K562 (cell line): ENCODE data around the gene WDR72. TPM values are rescaled to one million over a fixed set of nuclear protein-coding genes. Genes with fewer than 3 reads are reported as not detected.

Source experiments
- ATAC-seq: fragments of 200-7000 bp; cut with Tn5 transposase; 3 replicates; pipeline ENCODE4 v1.9.1; 2020; ENCODE audit warnings: moderate library complexity
- BruUV-seq: library from RNA; stranded (reverse); fragments of 400-500 nt; replicated peaks from 2 replicates; lab custom pipeline; 2021; lab: Mats Ljungman, UMichigan
- CTCF ChIA-PET: fragments of 300-600 bp; formaldehyde crosslinking; extraction: SDS; loops from one replicate; lab custom pipeline; 2021; ENCODE audit warnings: low intra/inter-chr PET ratio; lab: Yijun Ruan, JAX
- POLR2A ChIA-PET: fragments of 300-600, 350-650 bp; sonication (Branson Sonifier 250); formaldehyde crosslinking; extraction: SDS; loops from one replicate; lab custom pipeline; 2021; ENCODE audit warnings: antibody characterized with exemption, inconsistent platforms; lab: Yijun Ruan, JAX
- DNase-seq, 4 experiments: peaks; one replicate each; pipeline versions ENCODE4 v3.0.0 to v3.0.0-alpha.2; 2011 to 2018; ENCODE audit warnings: low spot score in 3 of 4, mixed read lengths in 3 of 4; ENCODE audit errors: extremely low read depth in 1 of 4
- FAIRE-seq: peaks from 2 replicates; lab custom pipeline; 2011; peaks lifted over from hg19 to GRCh38; lab: Jason Lieb, UNC
- H2AFZ ChIP-seq: 2 replicates; pipeline ENCODE4 v1.6.0; 2011; ENCODE audit warnings: low read depth, low read length, control low read depth, inconsistent platforms
- H3K27ac ChIP-seq: fragments of 200-600 bp; 3 replicates; pipeline ENCODE4 v1.8.0; 2011; ENCODE audit warnings: low read depth, mild to moderate bottlenecking, control low read depth, inconsistent platforms, low read length, moderate library complexity, mixed read lengths; ENCODE audit errors: extremely low read depth
- H3K27me3 ChIP-seq, 2 experiments: fragments of 300-600 bp in 1 of 2; 2 replicates in 1 of 2; 3 replicates in 1 of 2; pipeline versions ENCODE4 v1.6.0 to v1.8.0; 2011; ENCODE audit warnings: inconsistent platforms in 2 of 2, low read length in 2 of 2, mild to moderate bottlenecking in 1 of 2, mixed read lengths in 1 of 2, moderate library complexity in 1 of 2; ENCODE audit not compliant: control insufficient read depth in 2 of 2, insufficient read depth in 2 of 2
- H3K36me3 ChIP-seq: fragments of 300-600 bp; 3 replicates; pipeline ENCODE4 v1.8.0; 2011; ENCODE audit warnings: mild to moderate bottlenecking, low read length, inconsistent platforms; ENCODE audit not compliant: control insufficient read depth, insufficient read depth
- H3K4me1 ChIP-seq, 2 experiments: fragments of 200-600 bp in 1 of 2; replicated peaks in 1 of 2; 2 replicates in 1 of 2; 3 replicates in 1 of 2; pipeline versions ENCODE4 v1.5.1 to v1.8.0; 2011; ENCODE audit warnings: inconsistent platforms in 2 of 2, low read length in 2 of 2, mild to moderate bottlenecking in 1 of 2, mixed read lengths in 1 of 2, moderate library complexity in 1 of 2; ENCODE audit not compliant: control insufficient read depth in 2 of 2, insufficient read depth in 2 of 2
- H3K4me2 ChIP-seq: 2 replicates; pipeline ENCODE4 v1.6.1; 2011; ENCODE audit warnings: low read length, control low read depth, inconsistent platforms, mixed read lengths; ENCODE audit not compliant: insufficient read depth
- H3K4me3 ChIP-seq: fragments of 200-600 bp; sonication (generic), shearing (Covaris generic); 2 replicates; pipeline ENCODE4 v1.5.1; 2016; ENCODE audit warnings: control low read depth, inconsistent platforms
- H3K79me2 ChIP-seq: fragments of 200-600 bp; 3 replicates; pipeline ENCODE4 v1.8.0; 2011; ENCODE audit warnings: low read length, inconsistent platforms; ENCODE audit not compliant: control insufficient read depth, insufficient read depth
- H3K9ac ChIP-seq, 2 experiments: 2 replicates each; pipeline versions ENCODE4 v1.6.0 to v1.6.1; 2011; ENCODE audit warnings: low read depth in 2 of 2, low read length in 2 of 2, control low read depth in 1 of 2, inconsistent platforms in 1 of 2, mild to moderate bottlenecking in 1 of 2, mixed read lengths in 1 of 2; ENCODE audit not compliant: insufficient read depth in 1 of 2
- H3K9me1 ChIP-seq: one replicate; pipeline ENCODE4 v1.6.0; 2011; ENCODE audit warnings: inconsistent platforms, mild to moderate bottlenecking, low read length, moderate library complexity; ENCODE audit not compliant: control insufficient read depth, insufficient read depth
- H3K9me3 ChIP-seq: replicated peaks from 2 replicates; pipeline ENCODE4 v1.5.1; 2011; ENCODE audit warnings: low read depth, low read length, inconsistent platforms; ENCODE audit not compliant: control insufficient read depth, insufficient read depth
- H4K20me1 ChIP-seq: replicated peaks from 2 replicates; pipeline ENCODE4 v1.6.1; 2011; ENCODE audit warnings: low read length, inconsistent platforms, mixed read lengths; ENCODE audit not compliant: control insufficient read depth, insufficient read depth
- ETV5 ChIP-seq: sonication (generic); formaldehyde crosslinking; IDR thresholded peaks from 2 replicates; pipeline ENCODE4 v1.4.0; 2020; ENCODE audit warnings: low read depth, mild to moderate bottlenecking, missing genetic modification reagents
- GABPB2 ChIP-seq: fragments of 250-450 bp; sonication (Bioruptor Pico); conservative IDR thresholded peaks from 2 replicates; pipeline ENCODE4 v1.5.1; 2021; ENCODE audit warnings: mild to moderate bottlenecking
- KHSRP ChIP-seq: fragments of 450-650 bp; IDR thresholded peaks from 2 replicates; pipeline ENCODE4 v1.6.1; 2017
- NCOR1 ChIP-seq: fragments of 450-650 bp; IDR thresholded peaks from 2 replicates; pipeline ENCODE4 v1.6.1; 2016; ENCODE audit warnings: mild to moderate bottlenecking, moderate library complexity
- POLR2H ChIP-seq: IDR thresholded peaks from 2 replicates; pipeline ENCODE4 v1.6.1; 2016; ENCODE audit warnings: missing genetic modification characterization, low read depth, mild to moderate bottlenecking, control low read depth, missing compliant biosample characterization, moderate library complexity
- PTBP1 ChIP-seq: fragments of 200-400 bp; formaldehyde crosslinking; IDR thresholded peaks from 2 replicates; pipeline ENCODE4 v1.6.1; 2017; ENCODE audit warnings: low read depth, low read length
- SETDB1 ChIP-seq: IDR thresholded peaks from one replicate; pipeline ENCODE4 v1.6.1; 2012; ENCODE audit warnings: low read length, control low read depth, inconsistent platforms
- STAT5B ChIP-seq: fragments of 250-450 bp; sonication (Bioruptor Pico); IDR thresholded peaks from 2 replicates; pipeline ENCODE4 v1.8.0; 2021; ENCODE audit warnings: mild to moderate bottlenecking, inconsistent platforms
- ZNF124 ChIP-seq: sonication (generic); formaldehyde crosslinking; IDR thresholded peaks from 2 replicates; pipeline ENCODE4 v1.8.1; 2022; ENCODE audit warnings: missing genetic modification reagents
- WGBS: fragments of 100-300 bp; shearing (Covaris generic); methylation state at CpG from one replicate; pipeline ENCODE4 v1.1.6; 2016; ENCODE audit warnings: low coverage, mixed read lengths; ENCODE audit not compliant: insufficient coverage; ENCODE audit errors: missing lambda C conversion rate; 5-methylcytosine and 5-hydroxymethylcytosine counted together
- in situ Hi-C: fragments of 300-500 bp; cut with MboI; formaldehyde crosslinking; loops from 4 replicates; pipeline ENCODE4 v1.15.0; 2018; ENCODE audit warnings: inconsistent platforms, mixed read lengths
- intact Hi-C: fragments of 100-400 bp; cut with micrococcal nuclease; formaldehyde crosslinking; loops from 2 replicates; pipeline ENCODE4 v1.14.2; 2022
- polyA plus RNA-seq, 8 experiments: library from polyadenylated mRNA; depleted of rRNA in 4 of 8; stranded (reverse) in 5 of 8; unstranded in 3 of 8; fragments of >200 nt; fragmentation: Nextera tagmentation in 2 of 8; fragmentation: Illumina TruSeq in 1 of 8; extraction: Ambion mirVana in 2 of 8; extraction: Trizol in 1 of 8; gene quantifications; 2 replicates each; pipeline versions ENCODE4 v1.2.1 to v1.2.3, GENCODE V29; 2011 to 2014; ENCODE audit warnings: inconsistent platforms in 1 of 8, missing spikeins in 1 of 8
- total RNA-seq, 7 experiments: library from RNA; depleted of rRNA in 6 of 7; stranded (reverse); fragments of >200 nt in 6 of 7; fragmentation: Illumina TruSeq in 2 of 7; extraction: Trizol in 2 of 7; gene quantifications; 2 replicates each; pipeline versions ENCODE4 v1.2.1 to v1.2.3, GENCODE V29; 2011 to 2021; ENCODE audit warnings: low replicate concordance in 1 of 7
- TF ChIP-seq, protein P1 (sequence below): sonication (generic); formaldehyde crosslinking; IDR thresholded peaks from 2 replicates; pipeline ENCODE4 v1.8.1; 2023; ENCODE audit warnings: missing genetic modification reagents, mild to moderate bottlenecking, borderline replicate concordance
- TF ChIP-seq, protein P2 (sequence below), 2 experiments: fragments of 450-650 bp; formaldehyde crosslinking in 1 of 2; IDR thresholded peaks; 2 replicates each; pipeline versions ENCODE4 v1.4.0 to v1.6.1; 2014 to 2020; ENCODE audit warnings: mild to moderate bottlenecking in 2 of 2, borderline replicate concordance in 1 of 2, low read depth in 1 of 2

WDR72 gene
- total and polyA plus RNA-seq, 9 of the 15 experiments (the other 6 are each of a cell fraction or from before 2014, with no cell fraction given), result 0.01 TPM; not detected in 8

DNA sequence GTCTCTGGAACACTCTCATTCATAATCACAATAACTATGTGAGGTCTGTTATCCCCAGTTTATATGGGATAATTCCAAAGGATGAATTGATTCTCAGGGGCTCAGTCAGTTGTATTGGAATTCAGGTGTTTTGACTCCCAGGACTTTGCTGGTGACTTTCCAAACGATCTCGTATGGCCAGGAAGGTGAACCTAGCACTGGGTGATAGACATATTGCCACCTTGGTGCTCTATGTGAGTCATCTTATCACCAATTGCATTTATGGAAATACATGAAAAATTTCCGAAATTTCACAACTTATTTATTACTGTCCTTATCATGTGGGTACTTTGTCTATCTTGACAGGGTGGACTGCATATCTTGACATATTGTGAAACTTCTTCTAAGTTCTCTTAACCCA is 287.3 kb downstream of the WDR72 start:
- Histone ChIP-seq H2AFZ (no peak overlapping the region), H3K9ac (no peak overlapping the region), H3K36me3 (no peaks in the 10 kb centered on the region), H4K20me1 (no peaks in the 10 kb centered on the region), H3K27me3 (no peaks in the 10 kb centered on the region), H3K27ac (no peak overlapping the region), H3K4me2 (no peak overlapping the region), H3K9me3 (no peaks in the 10 kb centered on the region), H3K4me3 (no peak overlapping the region), H3K79me2 (no peaks in the 10 kb centered on the region), H3K4me1 (no peaks in the 10 kb centered on the region), H3K9me1 (no peaks in the 10 kb centered on the region)
- FAIRE-seq, result no peak
- DNase-seq, result no peak
- POLR2A ChIA-PET, result no interaction called here
- WGBS, result 0% methylated on average over 3 of the region's 3 CpGs
- intact Hi-C loops (no loop called here), in situ Hi-C loops (no loop called here)
- no peak for ATAC-seq
- CTCF ChIA-PET, result no interaction called here
- BruUV-seq, result no TSS peak
- TF ChIP-seq ETV5 (CRISPR knock-in tag) (no peak), PTBP1 (no peak), SETDB1 (no peak), KHSRP (no peak), STAT5B (no peak), POLR2H (no peak), NCOR1 (no peak), GABPB2 (no peak), ZNF124 (CRISPR knock-in tag) (no peak)
- TF ChIP-seq, protein P1, sequence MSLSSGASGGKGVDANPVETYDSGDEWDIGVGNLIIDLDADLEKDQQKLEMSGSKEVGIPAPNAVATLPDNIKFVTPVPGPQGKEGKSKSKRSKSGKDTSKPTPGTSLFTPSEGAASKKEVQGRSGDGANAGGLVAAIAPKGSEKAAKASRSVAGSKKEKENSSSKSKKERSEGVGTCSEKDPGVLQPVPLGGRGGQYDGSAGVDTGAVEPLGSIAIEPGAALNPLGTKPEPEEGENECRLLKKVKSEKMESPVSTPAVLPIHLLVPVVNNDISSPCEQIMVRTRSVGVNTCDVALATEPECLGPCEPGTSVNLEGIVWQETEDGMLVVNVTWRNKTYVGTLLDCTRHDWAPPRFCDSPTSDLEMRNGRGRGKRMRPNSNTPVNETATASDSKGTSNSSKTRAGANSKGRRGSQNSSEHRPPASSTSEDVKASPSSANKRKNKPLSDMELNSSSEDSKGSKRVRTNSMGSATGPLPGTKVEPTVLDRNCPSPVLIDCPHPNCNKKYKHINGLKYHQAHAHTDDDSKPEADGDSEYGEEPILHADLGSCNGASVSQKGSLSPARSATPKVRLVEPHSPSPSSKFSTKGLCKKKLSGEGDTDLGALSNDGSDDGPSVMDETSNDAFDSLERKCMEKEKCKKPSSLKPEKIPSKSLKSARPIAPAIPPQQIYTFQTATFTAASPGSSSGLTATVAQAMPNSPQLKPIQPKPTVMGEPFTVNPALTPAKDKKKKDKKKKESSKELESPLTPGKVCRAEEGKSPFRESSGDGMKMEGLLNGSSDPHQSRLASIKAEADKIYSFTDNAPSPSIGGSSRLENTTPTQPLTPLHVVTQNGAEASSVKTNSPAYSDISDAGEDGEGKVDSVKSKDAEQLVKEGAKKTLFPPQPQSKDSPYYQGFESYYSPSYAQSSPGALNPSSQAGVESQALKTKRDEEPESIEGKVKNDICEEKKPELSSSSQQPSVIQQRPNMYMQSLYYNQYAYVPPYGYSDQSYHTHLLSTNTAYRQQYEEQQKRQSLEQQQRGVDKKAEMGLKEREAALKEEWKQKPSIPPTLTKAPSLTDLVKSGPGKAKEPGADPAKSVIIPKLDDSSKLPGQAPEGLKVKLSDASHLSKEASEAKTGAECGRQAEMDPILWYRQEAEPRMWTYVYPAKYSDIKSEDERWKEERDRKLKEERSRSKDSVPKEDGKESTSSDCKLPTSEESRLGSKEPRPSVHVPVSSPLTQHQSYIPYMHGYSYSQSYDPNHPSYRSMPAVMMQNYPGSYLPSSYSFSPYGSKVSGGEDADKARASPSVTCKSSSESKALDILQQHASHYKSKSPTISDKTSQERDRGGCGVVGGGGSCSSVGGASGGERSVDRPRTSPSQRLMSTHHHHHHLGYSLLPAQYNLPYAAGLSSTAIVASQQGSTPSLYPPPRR (CRISPR knock-in tag), result no peak
- TF ChIP-seq, protein P2, sequence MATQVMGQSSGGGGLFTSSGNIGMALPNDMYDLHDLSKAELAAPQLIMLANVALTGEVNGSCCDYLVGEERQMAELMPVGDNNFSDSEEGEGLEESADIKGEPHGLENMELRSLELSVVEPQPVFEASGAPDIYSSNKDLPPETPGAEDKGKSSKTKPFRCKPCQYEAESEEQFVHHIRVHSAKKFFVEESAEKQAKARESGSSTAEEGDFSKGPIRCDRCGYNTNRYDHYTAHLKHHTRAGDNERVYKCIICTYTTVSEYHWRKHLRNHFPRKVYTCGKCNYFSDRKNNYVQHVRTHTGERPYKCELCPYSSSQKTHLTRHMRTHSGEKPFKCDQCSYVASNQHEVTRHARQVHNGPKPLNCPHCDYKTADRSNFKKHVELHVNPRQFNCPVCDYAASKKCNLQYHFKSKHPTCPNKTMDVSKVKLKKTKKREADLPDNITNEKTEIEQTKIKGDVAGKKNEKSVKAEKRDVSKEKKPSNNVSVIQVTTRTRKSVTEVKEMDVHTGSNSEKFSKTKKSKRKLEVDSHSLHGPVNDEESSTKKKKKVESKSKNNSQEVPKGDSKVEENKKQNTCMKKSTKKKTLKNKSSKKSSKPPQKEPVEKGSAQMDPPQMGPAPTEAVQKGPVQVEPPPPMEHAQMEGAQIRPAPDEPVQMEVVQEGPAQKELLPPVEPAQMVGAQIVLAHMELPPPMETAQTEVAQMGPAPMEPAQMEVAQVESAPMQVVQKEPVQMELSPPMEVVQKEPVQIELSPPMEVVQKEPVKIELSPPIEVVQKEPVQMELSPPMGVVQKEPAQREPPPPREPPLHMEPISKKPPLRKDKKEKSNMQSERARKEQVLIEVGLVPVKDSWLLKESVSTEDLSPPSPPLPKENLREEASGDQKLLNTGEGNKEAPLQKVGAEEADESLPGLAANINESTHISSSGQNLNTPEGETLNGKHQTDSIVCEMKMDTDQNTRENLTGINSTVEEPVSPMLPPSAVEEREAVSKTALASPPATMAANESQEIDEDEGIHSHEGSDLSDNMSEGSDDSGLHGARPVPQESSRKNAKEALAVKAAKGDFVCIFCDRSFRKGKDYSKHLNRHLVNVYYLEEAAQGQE (IDR thresholded peaks at IDR 0.05; ENCODE audit: borderline replicate concordance), result no peak
- TF ChIP-seq, protein P2 (CRISPR knock-in tag; IDR thresholded peaks at IDR 0.05; ENCODE audit: low read depth), result no peak
